Measurements from ENCODE around the gene CTTN. TPM values are rescaled to one million over a fixed set of nuclear protein-coding genes. Genes with fewer than 3 reads are reported as not detected.

Gene CTTN
- total RNA-seq: 51.4 and 53.7 TPM in 2 replicates

DNA sequence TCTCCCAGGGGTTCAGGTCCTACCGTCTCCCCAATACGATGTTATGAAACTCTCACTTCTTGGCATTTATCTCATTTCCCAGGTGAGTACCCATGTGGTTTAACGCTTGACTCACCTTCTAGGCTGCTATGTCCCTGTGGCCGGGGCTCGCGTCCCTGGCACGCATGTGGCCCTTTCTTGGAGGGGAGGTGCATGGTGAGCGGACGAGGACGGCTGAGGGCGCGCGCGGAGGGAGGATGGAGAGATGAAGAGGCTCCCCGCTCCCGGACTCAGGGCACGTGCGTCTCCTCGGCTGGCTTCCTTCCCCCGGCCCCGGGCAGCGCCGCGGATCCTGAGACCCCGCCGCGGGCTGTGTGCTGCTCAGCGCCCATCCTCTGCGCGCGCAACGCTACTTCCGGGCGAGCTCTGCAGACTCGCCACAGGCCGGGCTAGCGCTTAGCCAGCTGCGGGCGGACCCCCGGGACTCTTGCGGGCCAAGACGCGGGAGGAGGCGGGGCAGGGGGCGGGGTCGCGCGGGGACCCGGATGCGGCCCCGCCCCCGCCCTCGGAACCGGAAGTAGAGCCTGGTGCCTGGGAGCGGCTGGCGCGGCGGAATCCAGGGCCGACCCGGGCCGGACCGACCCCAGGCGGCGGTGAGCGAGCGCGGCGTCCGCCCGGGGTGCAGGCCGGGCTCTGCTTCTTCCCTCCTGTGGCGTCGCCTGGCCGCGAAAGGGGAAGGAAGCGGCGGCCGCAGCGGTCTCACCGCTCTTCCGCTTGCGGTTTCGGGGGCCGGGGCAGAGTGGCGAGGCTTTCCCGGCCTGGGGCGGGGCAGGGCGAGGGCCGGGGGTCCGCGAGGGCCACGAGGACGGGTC is at the start of gene CTTN:
CTTN (plus strand) TSS at position 547 of the 851 bp plus-strand sequence. CDS start 8,769 bp downstream, outside the sequence.
- peak; percentile 42 for DNase-seq (ENCODE audit: low spot score)
- intact Hi-C loops (cut with micrococcal nuclease): loop anchor here (1.0 to 2.0 kb wide), 3 partner anchors 33 to 193 kb away; partner anchors contain the start of gene PPFIA1
- Mint-ChIP-seq H3K27ac (peak within 1 kb of the TSS; percentile 77), H3K9me3 (no peaks in the 10 kb centered on the region), H3K36me3 (ENCODE audit: low read depth) (peaks cover 14% of the 10 kb centered on the region), H3K27me3 (ENCODE audit: insufficient read depth) (peaks cover 58% of the 10 kb centered on the region), H3K4me1 (ENCODE audit: low read depth) (peaks cover 24% of the 10 kb centered on the region), H3K4me3 (peak within 1 kb of the TSS; percentile 87)

DNA sequence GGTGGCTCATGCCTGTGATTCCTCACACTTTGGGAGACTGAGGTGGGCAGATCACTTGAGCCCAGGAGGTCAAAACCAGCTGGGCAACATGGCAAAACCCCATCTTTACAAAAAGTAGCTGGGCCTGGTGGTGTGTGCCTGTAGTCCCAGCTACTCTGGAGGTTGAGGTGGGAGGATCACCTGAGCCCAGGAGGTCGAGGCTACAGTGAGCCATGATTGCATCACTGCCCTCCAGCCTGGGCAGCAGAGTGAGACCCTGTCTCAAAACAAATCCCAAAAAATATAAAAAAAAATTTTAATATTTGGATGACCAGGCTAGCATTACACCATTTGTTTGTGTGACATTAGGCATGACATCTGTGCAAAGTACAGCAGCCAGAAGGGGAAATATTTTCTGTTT is 49.7 kb upstream of the CTTN start:
- Mint-ChIP-seq H3K27ac (no peak overlapping the region), H3K4me1 (ENCODE audit: low read depth) (no peaks in the 10 kb centered on the region), H3K4me3 (no peak overlapping the region), H3K9me3 (no peaks in the 10 kb centered on the region), H3K36me3 (ENCODE audit: low read depth) (peaks cover 26% of the 10 kb centered on the region), H3K27me3 (ENCODE audit: insufficient read depth) (no peaks in the 10 kb centered on the region)
- DNase-seq (ENCODE audit: low spot score): no peak
- intact Hi-C loops (cut with micrococcal nuclease): no loop called here

DNA sequence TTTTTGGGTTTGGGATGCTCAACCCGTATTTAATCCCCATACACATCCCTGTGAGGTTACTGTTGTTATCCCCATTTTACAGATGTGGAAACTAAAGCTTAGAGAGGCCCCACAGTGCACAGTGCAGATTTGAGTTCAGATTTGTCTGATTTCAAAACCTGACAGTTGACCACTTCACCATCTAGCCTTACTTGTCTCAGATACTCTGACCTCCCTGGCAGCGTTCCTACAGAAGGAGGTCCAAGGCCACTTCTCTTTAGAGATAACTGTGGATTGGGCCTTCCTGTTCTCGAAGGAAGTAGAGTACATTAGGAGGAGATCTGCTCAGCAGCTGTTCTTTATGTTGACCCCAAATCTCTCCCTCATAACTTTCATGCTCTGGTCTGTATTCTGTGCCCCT is 46.7 kb upstream of the CTTN start:
- no peaks in the 10 kb centered on the region for H3K4me1 Mint-ChIP-seq (ENCODE audit: low read depth)
- no peaks in the 10 kb centered on the region for H3K27me3 Mint-ChIP-seq (ENCODE audit: insufficient read depth)
- no peak overlapping the region for H3K4me3 Mint-ChIP-seq
- no peak overlapping the region for H3K27ac Mint-ChIP-seq
- intact Hi-C loops (cut with micrococcal nuclease): no loop called here
- H3K9me3 Mint-ChIP-seq: no peaks in the 10 kb centered on the region
- no peak for DNase-seq (ENCODE audit: low spot score)
- H3K36me3 Mint-ChIP-seq (ENCODE audit: low read depth): peaks cover 39% of the 10 kb centered on the region

DNA sequence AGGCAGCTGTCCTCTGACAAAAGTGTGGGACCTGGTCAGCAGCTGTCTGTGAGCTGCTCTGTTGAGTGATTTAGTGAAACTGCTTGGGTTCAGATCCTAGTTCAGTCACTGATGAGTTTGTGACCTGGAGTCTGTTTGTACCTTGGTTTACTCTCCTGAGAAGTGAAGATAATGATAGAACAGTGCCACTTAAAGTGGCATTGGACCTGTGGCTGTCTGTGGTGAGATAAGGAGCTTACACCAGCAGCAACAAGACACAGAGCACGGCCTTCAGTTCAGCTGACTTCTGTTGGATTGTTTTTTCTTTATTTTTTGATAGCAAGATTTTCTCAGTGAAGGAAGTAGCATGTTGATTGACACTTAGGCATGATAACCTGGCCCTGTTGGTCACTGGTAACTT is 46.2 kb upstream of the CTTN start:
- H3K4me3 Mint-ChIP-seq: no peak overlapping the region
- no peak for DNase-seq (ENCODE audit: low spot score)
- H3K9me3 Mint-ChIP-seq: no peaks in the 10 kb centered on the region
- H3K36me3 Mint-ChIP-seq (ENCODE audit: low read depth): peaks cover 43% of the 10 kb centered on the region
- intact Hi-C loops (cut with micrococcal nuclease): no loop called here
- H3K27me3 Mint-ChIP-seq (ENCODE audit: insufficient read depth): no peaks in the 10 kb centered on the region
- no peaks in the 10 kb centered on the region for H3K4me1 Mint-ChIP-seq (ENCODE audit: low read depth)
- H3K27ac Mint-ChIP-seq: peak overlapping the region; percentile 26

DNA sequence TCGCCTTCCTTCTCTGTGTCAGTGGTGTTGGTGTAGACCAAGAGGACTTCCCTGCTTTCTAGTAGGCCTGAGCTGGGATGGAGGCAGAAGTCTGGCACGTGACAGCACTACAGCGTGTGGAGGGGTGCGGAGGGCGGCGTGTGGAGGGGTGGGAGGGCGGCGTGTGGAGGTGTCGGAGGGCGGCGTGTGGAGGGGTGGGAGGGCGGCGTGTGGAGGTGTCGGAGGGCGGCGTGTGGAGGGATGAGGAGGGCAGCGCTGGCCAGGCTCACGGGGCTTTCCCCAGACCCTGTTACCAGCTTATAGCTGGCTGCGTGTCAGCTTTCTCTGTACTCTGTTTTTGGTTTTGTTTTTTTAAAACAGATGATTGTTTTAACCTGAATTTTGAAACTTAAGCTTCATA is 45.7 kb upstream of the CTTN start:
- intact Hi-C loops (cut with micrococcal nuclease): no loop called here
- DNase-seq (ENCODE audit: low spot score): no peak
- H3K9me3 Mint-ChIP-seq: no peaks in the 10 kb centered on the region
- H3K36me3 Mint-ChIP-seq (ENCODE audit: low read depth): peaks cover 43% of the 10 kb centered on the region
- no peaks in the 10 kb centered on the region for H3K27me3 Mint-ChIP-seq (ENCODE audit: insufficient read depth)
- no peak overlapping the region for H3K27ac Mint-ChIP-seq
- H3K4me3 Mint-ChIP-seq: no peak overlapping the region
- no peaks in the 10 kb centered on the region for H3K4me1 Mint-ChIP-seq (ENCODE audit: low read depth)

DNA sequence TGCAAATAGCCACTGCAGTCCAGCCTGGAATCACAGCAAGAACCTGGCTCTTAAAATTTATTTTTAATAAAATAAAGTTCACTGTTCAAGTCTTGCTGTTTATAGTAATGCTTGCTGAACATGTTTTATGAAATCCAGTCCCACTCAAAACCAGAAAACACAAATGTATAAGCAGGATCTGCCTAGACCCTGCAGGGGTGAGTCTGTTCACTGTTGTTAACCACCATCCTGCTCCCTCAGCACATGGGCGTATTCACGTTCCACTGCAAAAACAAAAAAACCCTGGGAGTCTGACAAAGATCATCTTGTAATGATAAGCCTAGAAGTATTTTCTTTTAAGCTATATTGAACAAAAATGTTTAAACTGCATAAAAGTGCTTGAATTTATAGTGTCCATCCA is 45.0 kb upstream of the CTTN start:
- H3K27me3 Mint-ChIP-seq (ENCODE audit: insufficient read depth): no peaks in the 10 kb centered on the region
- H3K27ac Mint-ChIP-seq: no peak overlapping the region
- H3K36me3 Mint-ChIP-seq (ENCODE audit: low read depth): peaks cover 45% of the 10 kb centered on the region
- intact Hi-C loops (cut with micrococcal nuclease): no loop called here
- H3K4me3 Mint-ChIP-seq: no peak overlapping the region
- no peak for DNase-seq (ENCODE audit: low spot score)
- no peaks in the 10 kb centered on the region for H3K9me3 Mint-ChIP-seq
- H3K4me1 Mint-ChIP-seq (ENCODE audit: low read depth): no peaks in the 10 kb centered on the region

DNA sequence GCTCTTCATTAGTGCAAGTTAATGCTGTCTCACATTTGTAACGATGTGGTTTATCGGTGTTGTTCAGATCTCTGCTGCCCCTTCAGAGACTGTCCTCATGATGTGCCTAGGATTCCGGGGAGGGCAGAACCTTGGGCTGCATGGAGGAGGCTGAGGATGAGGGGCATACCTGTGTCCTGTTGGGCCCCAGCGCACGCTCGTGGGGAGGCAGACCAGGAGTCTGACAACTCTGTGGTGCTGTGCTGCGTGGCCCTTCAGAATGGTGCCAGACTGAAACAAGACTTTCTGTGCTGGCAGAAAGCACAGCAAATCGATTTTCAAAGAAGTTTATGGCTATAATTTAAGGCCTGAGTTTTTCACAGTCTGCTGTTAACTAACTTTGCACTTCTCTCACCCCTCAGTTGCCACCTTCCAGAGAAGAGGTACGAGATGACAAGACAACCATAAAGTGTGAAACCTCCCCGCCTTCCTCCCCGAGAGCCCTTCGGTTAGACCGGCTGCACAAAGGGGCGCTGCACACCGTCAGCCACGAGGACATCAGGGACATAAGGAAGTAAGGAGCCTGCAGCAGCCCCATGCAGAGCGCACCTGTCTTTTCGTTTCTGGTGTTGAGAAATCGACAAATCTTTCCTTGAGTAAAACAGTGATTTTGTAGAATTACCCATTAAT is 44.3 kb upstream of the CTTN start:
- H3K9me3 Mint-ChIP-seq: no peaks in the 10 kb centered on the region
- DNase-seq (ENCODE audit: low spot score): no peak
- H3K4me1 Mint-ChIP-seq (ENCODE audit: low read depth): no peaks in the 10 kb centered on the region
- intact Hi-C loops (cut with micrococcal nuclease): no loop called here
- no peaks in the 10 kb centered on the region for H3K27me3 Mint-ChIP-seq (ENCODE audit: insufficient read depth)
- H3K36me3 Mint-ChIP-seq (ENCODE audit: low read depth): peaks cover 49% of the 10 kb centered on the region
- no peak overlapping the region for H3K4me3 Mint-ChIP-seq
- H3K27ac Mint-ChIP-seq: no peak overlapping the region

DNA sequence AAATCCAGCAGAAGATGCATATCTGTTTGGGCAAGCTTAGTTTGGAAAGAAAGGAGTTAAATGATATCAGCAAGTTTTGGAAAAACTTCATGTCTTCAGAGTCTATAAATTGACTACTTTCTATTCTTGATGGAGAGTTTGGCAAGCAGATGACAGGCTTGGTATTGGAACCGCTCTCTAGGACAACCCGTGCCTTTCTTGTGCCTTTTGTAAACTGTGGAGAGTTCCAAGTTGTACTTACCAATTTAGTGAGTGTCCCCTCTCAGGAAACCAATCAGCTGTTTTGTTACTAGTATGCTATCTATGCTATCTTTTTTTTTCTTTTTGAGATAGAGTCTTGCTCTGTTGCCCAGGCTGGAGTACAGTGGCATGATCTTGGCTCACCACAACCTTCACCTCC is 43.7 kb upstream of the CTTN start:
- intact Hi-C loops (cut with micrococcal nuclease): no loop called here
- H3K4me3 Mint-ChIP-seq: no peak overlapping the region

DNA sequence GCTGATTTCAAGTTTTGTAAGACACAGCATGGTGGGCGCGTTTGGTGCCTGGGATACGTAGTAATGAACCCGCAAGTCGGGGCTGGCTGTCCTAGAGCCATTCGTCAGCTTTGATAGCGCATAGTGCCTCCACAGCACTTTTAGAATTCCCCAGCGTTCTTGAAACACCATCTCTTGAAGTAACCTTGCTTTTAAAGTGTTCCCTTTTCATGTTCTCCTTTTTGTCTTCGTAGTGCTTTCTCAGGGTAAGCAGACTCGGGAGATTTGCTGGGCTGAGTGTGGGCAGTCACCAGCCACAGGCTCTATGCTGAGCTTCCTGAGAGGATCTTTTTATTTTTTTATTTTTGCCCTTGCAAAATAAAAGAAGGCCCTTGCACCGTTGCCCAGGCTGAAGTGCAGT is 39.6 kb upstream of the CTTN start:
- no peak overlapping the region for H3K4me3 Mint-ChIP-seq
- peaks cover 57% of the 10 kb centered on the region for H3K36me3 Mint-ChIP-seq (ENCODE audit: low read depth)
- no peaks in the 10 kb centered on the region for H3K9me3 Mint-ChIP-seq
- no peaks in the 10 kb centered on the region for H3K27me3 Mint-ChIP-seq (ENCODE audit: insufficient read depth)
- no peak overlapping the region for H3K27ac Mint-ChIP-seq
- no peak for DNase-seq (ENCODE audit: low spot score)
- H3K4me1 Mint-ChIP-seq (ENCODE audit: low read depth): no peaks in the 10 kb centered on the region
- intact Hi-C loops (cut with micrococcal nuclease): no loop called here

More for the DNA sequence above, 43.7 kb upstream of the CTTN start:
- H3K9me3 Mint-ChIP-seq: no peaks in the 10 kb centered on the region
- DNase-seq (ENCODE audit: low spot score): no peak
- peaks cover 49% of the 10 kb centered on the region for H3K36me3 Mint-ChIP-seq (ENCODE audit: low read depth)
- no peaks in the 10 kb centered on the region for H3K4me1 Mint-ChIP-seq (ENCODE audit: low read depth)
- H3K27me3 Mint-ChIP-seq (ENCODE audit: insufficient read depth): no peaks in the 10 kb centered on the region
- no peak overlapping the region for H3K27ac Mint-ChIP-seq

DNA sequence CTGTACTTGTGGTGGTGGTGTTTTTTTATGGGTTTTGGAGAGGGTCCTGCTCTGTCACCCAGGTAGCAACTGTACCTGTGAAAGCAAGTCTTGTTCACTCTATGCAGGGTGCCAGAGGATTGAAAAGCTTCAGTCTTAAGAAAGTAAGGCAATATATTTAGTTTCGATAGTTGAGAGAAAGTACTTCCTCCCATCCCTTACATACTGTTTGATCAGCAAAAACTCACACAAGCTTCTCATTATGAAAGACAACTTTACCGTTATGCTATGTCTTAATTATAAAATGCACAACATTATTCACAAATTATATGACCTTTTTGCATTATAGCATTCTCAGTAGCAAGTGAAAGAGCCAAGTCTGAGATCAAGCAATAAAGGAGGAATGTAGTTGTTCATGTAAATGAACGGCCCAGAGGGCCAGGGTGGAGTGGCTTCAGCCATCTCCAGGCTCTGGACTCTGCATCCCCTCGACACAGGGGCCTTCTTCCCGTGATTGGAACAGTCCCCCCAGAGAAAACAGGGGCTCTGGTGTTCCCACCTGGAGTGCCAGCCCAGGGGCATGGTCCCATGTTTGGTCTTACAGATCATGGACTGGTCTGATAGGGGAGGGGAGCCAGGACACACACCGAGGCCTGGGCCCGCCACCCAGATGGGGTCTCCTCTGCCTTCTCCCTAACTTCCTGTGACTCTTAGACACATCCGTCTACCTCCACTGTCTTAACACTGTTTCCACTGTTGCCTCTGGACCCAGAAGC is 38.7 kb upstream of the CTTN start:
- Mint-ChIP-seq H3K27ac (no peak overlapping the region), H3K4me3 (no peak overlapping the region), H3K36me3 (ENCODE audit: low read depth) (peaks cover 56% of the 10 kb centered on the region), H3K4me1 (ENCODE audit: low read depth) (peaks cover 4% of the 10 kb centered on the region), H3K9me3 (no peaks in the 10 kb centered on the region), H3K27me3 (ENCODE audit: insufficient read depth) (no peaks in the 10 kb centered on the region)
- intact Hi-C loops (cut with micrococcal nuclease): no loop called here
- no peak for DNase-seq (ENCODE audit: low spot score)

DNA sequence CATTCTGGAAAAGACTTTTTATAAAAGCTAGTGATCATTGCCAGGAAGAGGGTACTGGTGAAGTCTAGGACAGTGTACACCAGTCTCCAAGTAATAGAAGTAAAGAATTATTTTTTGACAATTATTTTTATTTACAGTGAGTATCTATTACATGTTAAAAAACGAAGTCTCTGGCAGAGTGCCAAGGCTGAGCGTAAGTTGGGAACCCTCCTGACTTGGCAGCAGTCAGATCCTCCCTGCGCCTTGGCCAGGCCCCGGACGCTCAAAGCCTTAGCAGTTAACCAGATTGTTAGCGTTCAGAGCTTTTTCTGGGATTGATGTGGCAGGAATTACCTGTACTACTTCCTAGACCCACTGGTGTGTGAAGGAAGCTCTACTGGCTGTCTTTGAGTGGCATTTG is 38.1 kb upstream of the CTTN start:
- intact Hi-C loops (cut with micrococcal nuclease): no loop called here
- no peak for DNase-seq (ENCODE audit: low spot score)
- Mint-ChIP-seq H3K9me3 (no peaks in the 10 kb centered on the region), H3K27ac (no peak overlapping the region), H3K4me1 (ENCODE audit: low read depth) (peaks cover 10% of the 10 kb centered on the region), H3K27me3 (ENCODE audit: insufficient read depth) (no peaks in the 10 kb centered on the region), H3K4me3 (no peak overlapping the region), H3K36me3 (ENCODE audit: low read depth) (peaks cover 56% of the 10 kb centered on the region)

DNA sequence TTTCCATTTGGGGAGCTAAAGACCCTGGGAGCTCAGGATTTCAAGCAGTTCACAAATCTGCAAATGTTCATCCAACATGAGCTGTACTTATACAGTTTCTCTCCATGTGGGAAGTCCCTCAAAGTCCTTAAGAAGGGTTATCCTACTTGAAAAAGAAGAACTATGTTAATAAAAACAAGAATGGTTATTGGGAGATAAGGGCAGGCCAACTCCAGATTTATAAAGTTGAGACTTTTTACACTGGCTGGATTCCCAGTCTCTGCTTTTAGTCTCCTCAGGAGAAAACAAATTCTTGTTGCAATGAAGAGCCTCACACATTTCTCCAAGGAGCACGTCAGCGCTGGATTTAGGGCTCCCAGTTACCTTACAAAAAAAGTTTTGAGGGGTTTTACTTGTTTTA is 34.2 kb upstream of the CTTN start:
- no peak overlapping the region for H3K4me3 Mint-ChIP-seq
- peaks cover 46% of the 10 kb centered on the region for H3K36me3 Mint-ChIP-seq (ENCODE audit: low read depth)
- peaks cover 28% of the 10 kb centered on the region for H3K4me1 Mint-ChIP-seq (ENCODE audit: low read depth)
- no peaks in the 10 kb centered on the region for H3K27me3 Mint-ChIP-seq (ENCODE audit: insufficient read depth)
- intact Hi-C loops (cut with micrococcal nuclease): no loop called here
- no peaks in the 10 kb centered on the region for H3K9me3 Mint-ChIP-seq
- DNase-seq (ENCODE audit: low spot score): no peak
- no peak overlapping the region for H3K27ac Mint-ChIP-seq
